K562 (cell line): Measurements from ENCODE around the gene HYAL3. TPM values are rescaled to one million over a fixed set of nuclear protein-coding genes. Genes with fewer than 3 reads are reported as not detected.

Source experiments
- ATF1 ChIP-seq, 2 experiments: fragments of 450-650 bp in 1 of 2; IDR thresholded peaks; 2 replicates each; pipeline ENCODE4 v1.6.1; 2016; ENCODE audit warnings: missing compliant biosample characterization in 1 of 2, missing genetic modification characterization in 1 of 2
- CBFA2T2 ChIP-seq: fragments of 450-650 bp; conservative IDR thresholded peaks from 2 replicates; pipeline ENCODE4 v1.6.1; 2017; ENCODE audit warnings: mild to moderate bottlenecking
- CHD4 ChIP-seq: fragments of 200-600 bp; sonication (generic); IDR thresholded peaks from 3 replicates; pipeline ENCODE4 v1.6.1; 2012; ENCODE audit warnings: low read depth, mild to moderate bottlenecking, mixed read lengths, low read length, inconsistent platforms; ENCODE audit not compliant: insufficient read depth, insufficient replicate concordance, poor library complexity, severe bottlenecking
- CTBP1 ChIP-seq: fragments of 450-650 bp; IDR thresholded peaks from 2 replicates; pipeline ENCODE4 v1.6.1; 2016; ENCODE audit warnings: borderline replicate concordance
- EWSR1 ChIP-seq: fragments of 450-650 bp; IDR thresholded peaks from 2 replicates; pipeline ENCODE4 v1.6.1; 2018; ENCODE audit warnings: borderline replicate concordance, mild to moderate bottlenecking, low read depth, moderate library complexity; ENCODE audit not compliant: partially characterized antibody
- HCFC1 ChIP-seq: IDR thresholded peaks from 2 replicates; pipeline ENCODE4 v1.6.1; 2012; ENCODE audit warnings: low read depth, low read length, improper control_type of control experiment
- POLR2G ChIP-seq: fragments of 200-400 bp; formaldehyde crosslinking; IDR thresholded peaks from 2 replicates; pipeline ENCODE4 v1.6.1; 2017; ENCODE audit warnings: low read depth, mild to moderate bottlenecking, antibody characterized with exemption, low read length, moderate library complexity
- PURB ChIP-seq: sonication (generic); formaldehyde crosslinking; IDR thresholded peaks from 2 replicates; pipeline ENCODE4 v1.9.0; 2021; ENCODE audit warnings: low read depth, mild to moderate bottlenecking, missing genetic modification reagents
- RBM22 ChIP-seq: fragments of 200-400 bp; formaldehyde crosslinking; IDR thresholded peaks from 2 replicates; pipeline ENCODE4 v1.6.1; 2018; ENCODE audit warnings: low read length, low read depth; ENCODE audit not compliant: poor library complexity, severe bottlenecking
- SMAD4 ChIP-seq: fragments of 250-450 bp; sonication (Bioruptor Pico); conservative IDR thresholded peaks from 2 replicates; pipeline ENCODE4 v1.8.0; 2021; ENCODE audit warnings: inconsistent platforms, mild to moderate bottlenecking, moderate library complexity
- TAF15 ChIP-seq: fragments of 200-400 bp; formaldehyde crosslinking; IDR thresholded peaks from 2 replicates; pipeline ENCODE4 v1.6.1; 2017; ENCODE audit warnings: mild to moderate bottlenecking, low read depth, low read length, moderate library complexity
- ZNF143 ChIP-seq: sonication (generic); formaldehyde crosslinking; IDR thresholded peaks from 2 replicates; pipeline ENCODE4 v1.9.0; 2022; ENCODE audit warnings: mild to moderate bottlenecking, missing genetic modification reagents
- ZNF766 ChIP-seq: fragments of 200-800 bp; sonication (Bioruptor generic); conservative IDR thresholded peaks from 2 replicates; pipeline ENCODE4 v1.6.1; 2016; ENCODE audit warnings: missing genetic modification characterization, missing compliant biosample characterization
- polyA plus RNA-seq, 8 experiments: library from polyadenylated mRNA; depleted of rRNA in 4 of 8; stranded (reverse) in 5 of 8; unstranded in 3 of 8; fragments of >200 nt; fragmentation: Nextera tagmentation in 2 of 8; fragmentation: Illumina TruSeq in 1 of 8; extraction: Ambion mirVana in 2 of 8; extraction: Trizol in 1 of 8; gene quantifications; 2 replicates each; pipeline versions ENCODE4 v1.2.1 to v1.2.3, GENCODE V29; 2011 to 2014; ENCODE audit warnings: inconsistent platforms in 1 of 8, missing spikeins in 1 of 8
- total RNA-seq, 7 experiments: library from RNA; depleted of rRNA in 6 of 7; stranded (reverse); fragments of >200 nt in 6 of 7; fragmentation: Illumina TruSeq in 2 of 7; extraction: Trizol in 2 of 7; gene quantifications; 2 replicates each; pipeline versions ENCODE4 v1.2.1 to v1.2.3, GENCODE V29; 2011 to 2021; ENCODE audit warnings: low replicate concordance in 1 of 7
- TF ChIP-seq, protein P1 (sequence below): IDR thresholded peaks from 2 replicates; pipeline ENCODE4 v1.6.1; 2014; ENCODE audit warnings: antibody characterized with exemption
- TF ChIP-seq, protein P2 (sequence below): fragments of 200-800 bp; sonication (Bioruptor generic); IDR thresholded peaks from 2 replicates; pipeline ENCODE4 v1.6.1; 2017; ENCODE audit warnings: missing genetic modification characterization, missing compliant biosample characterization
- TF ChIP-seq, protein P3 (sequence below): sonication (generic); formaldehyde crosslinking; IDR thresholded peaks from 2 replicates; pipeline ENCODE4 v1.8.1; 2023; ENCODE audit warnings: mild to moderate bottlenecking, missing genetic modification reagents
- TF ChIP-seq, protein P4 (sequence below): sonication (generic); formaldehyde crosslinking; IDR thresholded peaks from 2 replicates; pipeline ENCODE4 v1.8.0; 2023; ENCODE audit warnings: mild to moderate bottlenecking, missing genetic modification reagents
- TF ChIP-seq, protein P5 (sequence below): fragments of 250-450 bp; sonication (Bioruptor Pico); IDR thresholded peaks from 2 replicates; pipeline ENCODE4 v1.4.0; 2020

HYAL3 gene
- total and polyA plus RNA-seq, 9 of the 15 experiments (the other 6 are each of a cell fraction or from before 2014, with no cell fraction given): 0.38 to 9.1 (median 6.8) TPM

DNA sequence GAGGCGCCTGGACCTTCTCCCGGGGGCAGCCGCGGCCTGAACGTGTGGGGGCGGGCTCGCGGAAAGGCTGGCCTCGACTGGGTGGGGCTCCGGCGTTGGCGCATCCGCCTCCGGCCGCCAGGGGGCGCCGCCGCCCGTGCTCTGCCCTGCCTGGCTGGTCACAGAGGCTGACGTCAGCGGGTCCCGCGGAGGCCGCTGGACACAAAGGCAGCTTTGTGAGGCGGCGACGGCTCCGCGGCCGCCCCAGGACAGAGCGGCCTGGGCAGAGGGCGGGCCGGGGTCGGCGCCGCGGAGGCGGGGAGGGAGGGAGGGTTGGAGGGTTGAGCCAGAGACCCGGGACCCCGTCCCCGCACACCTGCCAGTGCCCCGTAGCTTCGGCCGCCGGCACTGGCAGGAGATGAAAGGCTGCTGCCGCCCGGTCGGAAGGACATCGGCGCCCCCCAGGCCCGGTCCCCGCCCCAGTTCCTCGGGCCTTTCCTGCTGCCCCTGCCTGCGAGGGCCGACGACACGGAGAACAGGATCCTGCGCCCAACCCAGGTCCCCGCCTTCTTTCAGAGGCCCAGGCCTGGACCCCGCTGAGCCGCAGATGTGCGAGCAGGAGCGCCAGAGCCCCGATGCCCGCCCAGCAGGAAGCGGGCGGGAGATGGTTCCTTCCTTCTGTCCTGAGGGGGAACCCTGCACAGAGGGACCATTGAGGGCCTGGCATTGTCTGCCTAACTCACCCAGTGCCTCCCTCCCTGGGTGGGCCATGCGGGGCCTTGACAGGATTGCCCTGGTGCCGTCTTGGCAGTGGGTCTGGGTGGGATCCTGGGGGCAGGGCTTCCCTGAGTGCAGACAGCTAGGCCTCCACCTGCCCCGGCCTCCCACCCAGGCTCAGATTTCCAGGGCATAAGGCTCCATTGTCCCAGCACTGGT is 38.9 kb downstream of the HYAL3 start (continued):
- TF ChIP-seq, protein P1, sequence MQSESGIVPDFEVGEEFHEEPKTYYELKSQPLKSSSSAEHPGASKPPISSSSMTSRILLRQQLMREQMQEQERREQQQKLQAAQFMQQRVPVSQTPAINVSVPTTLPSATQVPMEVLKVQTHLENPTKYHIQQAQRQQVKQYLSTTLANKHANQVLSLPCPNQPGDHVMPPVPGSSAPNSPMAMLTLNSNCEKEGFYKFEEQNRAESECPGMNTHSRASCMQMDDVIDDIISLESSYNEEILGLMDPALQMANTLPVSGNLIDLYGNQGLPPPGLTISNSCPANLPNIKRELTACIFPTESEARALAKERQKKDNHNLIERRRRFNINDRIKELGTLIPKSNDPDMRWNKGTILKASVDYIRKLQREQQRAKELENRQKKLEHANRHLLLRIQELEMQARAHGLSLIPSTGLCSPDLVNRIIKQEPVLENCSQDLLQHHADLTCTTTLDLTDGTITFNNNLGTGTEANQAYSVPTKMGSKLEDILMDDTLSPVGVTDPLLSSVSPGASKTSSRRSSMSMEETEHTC: no peak
- peak; percentile 78 for TF ChIP-seq POLR2G
- peak; percentile 50; the same call in 1 of the 2 replicates for TF ChIP-seq SMAD4
- no peak for TF ChIP-seq TAF15
- TF ChIP-seq, protein P2, sequence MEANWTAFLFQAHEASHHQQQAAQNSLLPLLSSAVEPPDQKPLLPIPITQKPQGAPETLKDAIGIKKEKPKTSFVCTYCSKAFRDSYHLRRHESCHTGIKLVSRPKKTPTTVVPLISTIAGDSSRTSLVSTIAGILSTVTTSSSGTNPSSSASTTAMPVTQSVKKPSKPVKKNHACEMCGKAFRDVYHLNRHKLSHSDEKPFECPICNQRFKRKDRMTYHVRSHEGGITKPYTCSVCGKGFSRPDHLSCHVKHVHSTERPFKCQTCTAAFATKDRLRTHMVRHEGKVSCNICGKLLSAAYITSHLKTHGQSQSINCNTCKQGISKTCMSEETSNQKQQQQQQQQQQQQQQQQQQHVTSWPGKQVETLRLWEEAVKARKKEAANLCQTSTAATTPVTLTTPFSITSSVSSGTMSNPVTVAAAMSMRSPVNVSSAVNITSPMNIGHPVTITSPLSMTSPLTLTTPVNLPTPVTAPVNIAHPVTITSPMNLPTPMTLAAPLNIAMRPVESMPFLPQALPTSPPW: peak; percentile 42; the same call in 1 of the 2 replicates
- TF ChIP-seq PURB (CRISPR knock-in tag): no peak
- TF ChIP-seq, protein P3, sequence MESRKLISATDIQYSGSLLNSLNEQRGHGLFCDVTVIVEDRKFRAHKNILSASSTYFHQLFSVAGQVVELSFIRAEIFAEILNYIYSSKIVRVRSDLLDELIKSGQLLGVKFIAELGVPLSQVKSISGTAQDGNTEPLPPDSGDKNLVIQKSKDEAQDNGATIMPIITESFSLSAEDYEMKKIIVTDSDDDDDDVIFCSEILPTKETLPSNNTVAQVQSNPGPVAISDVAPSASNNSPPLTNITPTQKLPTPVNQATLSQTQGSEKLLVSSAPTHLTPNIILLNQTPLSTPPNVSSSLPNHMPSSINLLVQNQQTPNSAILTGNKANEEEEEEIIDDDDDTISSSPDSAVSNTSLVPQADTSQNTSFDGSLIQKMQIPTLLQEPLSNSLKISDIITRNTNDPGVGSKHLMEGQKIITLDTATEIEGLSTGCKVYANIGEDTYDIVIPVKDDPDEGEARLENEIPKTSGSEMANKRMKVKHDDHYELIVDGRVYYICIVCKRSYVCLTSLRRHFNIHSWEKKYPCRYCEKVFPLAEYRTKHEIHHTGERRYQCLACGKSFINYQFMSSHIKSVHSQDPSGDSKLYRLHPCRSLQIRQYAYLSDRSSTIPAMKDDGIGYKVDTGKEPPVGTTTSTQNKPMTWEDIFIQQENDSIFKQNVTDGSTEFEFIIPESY (CRISPR knock-in tag): peak; percentile 39; the same call in 1 of the 2 replicates
- TF ChIP-seq ZNF143 (CRISPR knock-in tag): no peak
- TF ChIP-seq EWSR1: no peak
- peak; percentile 54; the same call in 1 of the 2 replicates for TF ChIP-seq CTBP1
- no peak for TF ChIP-seq CHD4
- TF ChIP-seq ATF1 (CRISPR knock-in tag; IDR thresholded peaks at IDR 0.05): peak; percentile 32; the same call in 1 of the 2 replicates
- peak; percentile 84 for TF ChIP-seq ATF1 (tag; IDR thresholded peaks at IDR 0.05)
- TF ChIP-seq, protein P4, sequence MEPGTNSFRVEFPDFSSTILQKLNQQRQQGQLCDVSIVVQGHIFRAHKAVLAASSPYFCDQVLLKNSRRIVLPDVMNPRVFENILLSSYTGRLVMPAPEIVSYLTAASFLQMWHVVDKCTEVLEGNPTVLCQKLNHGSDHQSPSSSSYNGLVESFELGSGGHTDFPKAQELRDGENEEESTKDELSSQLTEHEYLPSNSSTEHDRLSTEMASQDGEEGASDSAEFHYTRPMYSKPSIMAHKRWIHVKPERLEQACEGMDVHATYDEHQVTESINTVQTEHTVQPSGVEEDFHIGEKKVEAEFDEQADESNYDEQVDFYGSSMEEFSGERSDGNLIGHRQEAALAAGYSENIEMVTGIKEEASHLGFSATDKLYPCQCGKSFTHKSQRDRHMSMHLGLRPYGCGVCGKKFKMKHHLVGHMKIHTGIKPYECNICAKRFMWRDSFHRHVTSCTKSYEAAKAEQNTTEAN (CRISPR knock-in tag): no peak
- no peak for TF ChIP-seq ZNF766 (CRISPR knock-in tag)
- peak; percentile 47 for TF ChIP-seq HCFC1
- TF ChIP-seq RBM22: peak; percentile 11
- TF ChIP-seq, protein P5, sequence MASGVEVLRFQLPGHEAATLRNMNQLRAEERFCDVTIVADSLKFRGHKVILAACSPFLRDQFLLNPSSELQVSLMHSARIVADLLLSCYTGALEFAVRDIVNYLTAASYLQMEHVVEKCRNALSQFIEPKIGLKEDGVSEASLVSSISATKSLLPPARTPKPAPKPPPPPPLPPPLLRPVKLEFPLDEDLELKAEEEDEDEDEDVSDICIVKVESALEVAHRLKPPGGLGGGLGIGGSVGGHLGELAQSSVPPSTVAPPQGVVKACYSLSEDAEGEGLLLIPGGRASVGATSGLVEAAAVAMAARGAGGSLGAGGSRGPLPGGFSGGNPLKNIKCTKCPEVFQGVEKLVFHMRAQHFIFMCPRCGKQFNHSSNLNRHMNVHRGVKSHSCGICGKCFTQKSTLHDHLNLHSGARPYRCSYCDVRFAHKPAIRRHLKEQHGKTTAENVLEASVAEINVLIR (CRISPR knock-in tag): peak; percentile 66; the same call in 1 of the 2 replicates
- TF ChIP-seq CBFA2T2: no peak
